GM18951 (cell line): Measurements from ENCODE around the gene FSTL5.

Experiments
- POLR2A ChIP-seq: IDR thresholded peaks from 4 replicates; pipeline ENCODE4 v1.6.1; 2011; ENCODE audit warnings: mild to moderate bottlenecking; ENCODE audit not compliant: insufficient read length, insufficient read depth; ENCODE audit errors: extremely low read depth
- in situ Hi-C: fragments of 300-500 bp; cut with MboI; formaldehyde crosslinking; loops from one replicate; pipeline ENCODE4 v1.12.0; 2022; ENCODE audit warnings: low sequenced_read_pairs, mixed read lengths, inconsistent platforms; ENCODE audit not compliant: unreplicated experiment

The FSTL5 gene

DNA sequence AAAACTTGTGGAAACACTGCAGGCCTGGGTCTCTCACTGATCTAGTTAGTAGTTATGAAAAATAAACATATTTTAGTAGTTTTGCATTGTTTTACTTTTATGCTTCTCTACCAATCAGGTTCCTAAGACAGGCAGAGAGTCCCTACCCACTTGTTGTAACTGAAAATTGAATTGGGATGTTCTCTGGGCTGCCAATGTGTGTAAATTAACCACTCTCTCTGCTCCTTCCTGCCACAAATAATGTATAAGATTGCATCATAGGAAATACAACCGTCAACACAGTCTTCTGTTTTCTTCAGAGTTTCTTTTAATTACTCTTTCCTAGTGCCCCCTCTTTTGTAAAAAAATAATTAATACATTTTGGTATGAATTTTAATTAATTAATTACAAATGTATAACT lies 677.3 kb downstream of the FSTL5 start:
- in situ Hi-C loops = no loop called here
- TF ChIP-seq POLR2A = no peak

DNA sequence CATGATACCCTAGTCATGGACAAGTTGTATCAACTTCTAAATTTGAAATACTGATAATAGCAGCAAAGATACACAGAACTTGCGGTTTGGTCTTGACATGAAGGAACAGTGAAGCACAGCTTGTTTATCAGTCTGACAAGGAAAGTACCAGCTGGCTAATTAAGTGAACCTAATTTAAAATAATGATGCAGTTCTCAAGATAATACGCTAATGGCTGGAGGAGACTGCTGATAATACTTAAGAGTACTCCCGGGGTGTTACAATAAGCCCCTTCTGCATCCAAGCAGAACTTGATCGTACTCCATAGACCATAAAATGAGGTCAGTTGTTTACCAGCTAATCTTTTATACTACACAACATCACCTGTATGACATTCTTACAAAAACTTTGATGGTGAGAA lies 697.5 kb downstream of the FSTL5 start:
- no peak for TF ChIP-seq POLR2A
- in situ Hi-C loops = no loop called here

DNA sequence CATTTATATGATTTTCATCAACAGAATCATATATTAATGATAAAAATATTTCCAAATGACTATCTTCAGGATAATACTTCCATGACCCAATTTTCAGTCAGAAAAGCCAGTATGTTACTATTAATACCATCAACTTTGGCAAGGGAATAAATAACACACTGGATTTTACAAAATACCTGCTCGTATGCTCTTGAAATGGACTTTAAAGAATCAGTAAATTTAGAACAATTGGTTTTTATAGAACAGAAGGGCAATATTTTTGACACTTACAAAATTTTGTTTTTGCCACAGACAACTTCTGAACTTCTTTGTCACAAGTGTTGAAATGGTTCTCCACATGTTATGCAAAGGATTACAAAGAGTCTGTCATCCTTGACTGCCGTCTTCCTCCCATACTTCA lies 700.4 kb downstream of the FSTL5 start:
- TF ChIP-seq POLR2A = no peak
- in situ Hi-C loops = no loop called here

DNA sequence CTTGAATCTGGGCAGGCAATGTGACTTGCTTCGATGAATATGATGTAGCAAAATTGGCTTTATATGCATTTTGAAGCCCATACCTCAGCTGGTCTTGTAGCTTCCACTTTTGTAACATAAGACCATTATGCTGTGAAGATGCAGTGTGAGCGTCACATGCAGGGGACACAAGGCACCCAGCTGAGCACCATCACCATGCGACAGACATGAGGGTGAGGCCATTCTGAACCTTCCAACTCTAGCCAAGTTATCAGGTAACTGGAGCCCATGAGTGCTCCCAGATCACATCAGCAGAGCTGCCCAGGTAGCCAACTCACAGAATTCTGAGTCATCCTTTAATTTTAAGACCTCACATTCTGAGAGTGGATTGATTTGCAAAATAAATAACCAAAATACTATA lies 705.9 kb downstream of the FSTL5 start:
- in situ Hi-C loops = no loop called here
- no peak for TF ChIP-seq POLR2A

DNA sequence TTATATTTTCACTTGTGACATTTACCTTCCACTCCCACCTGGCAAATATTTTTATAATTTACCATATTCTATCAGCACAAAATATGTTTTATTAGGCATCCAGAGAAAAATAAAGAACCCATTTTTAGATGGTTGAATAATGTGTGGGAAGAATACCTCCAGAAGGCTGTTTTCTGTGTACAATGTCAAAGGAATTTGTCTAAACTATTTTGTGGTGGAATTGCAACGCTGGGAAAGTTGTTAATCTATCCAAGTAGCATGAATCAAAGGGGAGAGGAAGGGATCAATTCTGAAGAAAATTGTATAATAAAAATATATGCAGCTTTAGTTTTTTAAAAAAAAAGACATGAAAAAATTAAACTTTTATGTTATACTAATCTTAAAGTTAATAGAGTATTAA lies 706.5 kb downstream of the FSTL5 start:
- in situ Hi-C loops = no loop called here
- TF ChIP-seq POLR2A = no peak

DNA sequence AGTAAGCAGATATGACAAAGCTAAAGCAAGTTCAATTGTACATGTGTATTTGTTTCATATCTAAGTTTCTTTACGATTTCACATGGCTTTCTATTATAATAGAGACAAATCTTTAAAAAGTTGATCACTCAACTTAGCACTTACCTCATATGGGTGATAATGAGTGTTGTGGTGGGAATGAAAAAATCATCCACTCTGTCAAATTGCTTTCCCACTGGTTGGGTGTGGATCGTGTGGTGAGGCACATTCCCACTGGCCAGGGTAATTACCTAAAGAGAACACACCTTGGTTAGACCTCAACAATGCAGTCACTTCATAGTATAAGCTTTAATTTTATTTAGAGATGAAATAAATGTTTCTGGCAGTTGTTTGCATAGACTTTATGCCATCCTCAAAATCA lies 708.9 kb downstream of the FSTL5 start:
- no peak for TF ChIP-seq POLR2A
- in situ Hi-C loops = no loop called here

DNA sequence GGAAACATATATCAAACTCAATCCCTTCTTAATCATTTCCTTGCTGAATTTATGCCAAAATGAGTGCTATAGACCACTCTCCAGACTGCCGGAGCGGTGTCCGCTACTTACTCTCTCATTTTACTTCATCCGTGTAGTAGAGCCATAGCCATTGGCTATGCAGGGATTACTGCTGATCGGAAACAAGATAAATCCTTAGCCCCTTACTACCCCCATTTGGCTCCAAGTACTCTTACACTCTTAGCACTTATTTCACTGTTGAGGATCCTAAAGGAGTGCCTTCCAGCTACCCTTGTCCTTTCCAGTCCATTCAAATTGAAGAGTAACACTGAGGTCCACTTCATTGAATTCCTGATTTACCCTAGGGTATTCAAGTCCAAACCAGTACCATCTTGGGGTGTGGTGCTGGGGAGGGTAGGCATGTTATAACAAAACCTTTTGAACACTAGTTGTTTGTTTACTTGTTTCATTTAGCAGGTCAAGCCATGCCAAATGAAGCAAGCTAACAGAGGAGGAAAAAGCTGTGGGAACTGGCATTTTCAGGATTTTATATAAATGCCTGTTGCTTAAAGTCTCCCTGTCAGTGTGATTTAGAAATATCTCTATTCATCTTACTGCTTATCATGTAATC lies 715.1 kb downstream of the FSTL5 start:
- in situ Hi-C loops = no loop called here
- TF ChIP-seq POLR2A = no peak

DNA sequence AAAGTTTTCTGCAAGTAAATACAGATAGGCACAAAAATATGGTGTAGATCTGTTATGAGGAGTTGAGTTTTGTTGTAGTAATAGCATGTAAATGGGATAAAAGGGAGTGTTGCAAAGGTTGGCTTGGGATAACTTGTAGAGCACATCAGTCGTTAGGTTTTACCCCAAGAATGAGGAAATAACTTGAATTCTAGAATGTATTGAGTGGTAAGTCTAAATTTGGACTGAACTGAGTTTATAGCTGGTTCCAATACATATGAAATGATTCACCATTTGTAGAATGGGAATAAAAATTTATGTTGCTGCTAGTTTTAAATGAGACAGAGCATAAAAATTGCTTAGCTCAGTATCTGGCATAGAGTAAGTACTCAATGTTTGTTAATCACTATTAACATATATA lies 719.2 kb downstream of the FSTL5 start:
- in situ Hi-C loops = no loop called here
- TF ChIP-seq POLR2A = no peak

DNA sequence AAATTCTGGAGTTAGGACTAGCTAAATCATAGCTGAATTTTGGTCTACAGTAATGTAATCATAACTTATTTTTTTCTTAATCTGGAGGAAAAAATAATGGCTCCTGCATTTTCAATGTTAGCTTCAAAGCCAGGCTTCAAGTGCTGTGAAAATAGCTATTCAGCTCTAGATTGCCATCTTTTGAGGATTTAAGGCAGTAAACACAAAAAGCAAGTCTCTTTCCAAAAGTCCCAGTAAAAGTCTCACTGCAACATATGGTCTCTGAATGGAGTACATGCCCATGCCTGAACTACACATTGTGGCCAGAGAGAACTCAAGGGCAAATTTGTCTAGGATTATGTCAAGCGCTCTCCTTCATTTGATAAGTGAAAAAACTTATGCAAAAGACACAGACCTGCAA lies 720.9 kb downstream of the FSTL5 start:
- TF ChIP-seq POLR2A = no peak
- in situ Hi-C loops = no loop called here

DNA sequence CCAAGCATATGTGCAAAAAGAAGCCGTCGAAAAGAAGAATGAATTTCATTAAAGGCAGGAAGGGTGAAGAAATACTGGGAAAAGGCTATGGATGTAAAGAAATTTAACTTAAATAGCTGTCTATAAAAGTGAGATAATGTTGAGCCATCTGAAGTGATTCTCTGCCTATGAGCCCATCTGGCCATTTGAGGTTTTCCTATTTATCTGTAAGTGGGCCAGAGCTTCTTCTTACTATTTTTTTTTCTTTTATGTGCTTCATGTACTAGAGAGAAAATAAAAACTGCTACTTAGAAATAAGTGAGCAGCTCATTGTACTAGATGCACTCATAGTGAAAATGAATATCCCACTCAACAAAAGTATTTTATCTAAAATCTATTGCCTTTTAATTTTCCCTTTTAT lies 725.7 kb downstream of the FSTL5 start:
- TF ChIP-seq POLR2A = no peak
- in situ Hi-C loops = no loop called here

DNA sequence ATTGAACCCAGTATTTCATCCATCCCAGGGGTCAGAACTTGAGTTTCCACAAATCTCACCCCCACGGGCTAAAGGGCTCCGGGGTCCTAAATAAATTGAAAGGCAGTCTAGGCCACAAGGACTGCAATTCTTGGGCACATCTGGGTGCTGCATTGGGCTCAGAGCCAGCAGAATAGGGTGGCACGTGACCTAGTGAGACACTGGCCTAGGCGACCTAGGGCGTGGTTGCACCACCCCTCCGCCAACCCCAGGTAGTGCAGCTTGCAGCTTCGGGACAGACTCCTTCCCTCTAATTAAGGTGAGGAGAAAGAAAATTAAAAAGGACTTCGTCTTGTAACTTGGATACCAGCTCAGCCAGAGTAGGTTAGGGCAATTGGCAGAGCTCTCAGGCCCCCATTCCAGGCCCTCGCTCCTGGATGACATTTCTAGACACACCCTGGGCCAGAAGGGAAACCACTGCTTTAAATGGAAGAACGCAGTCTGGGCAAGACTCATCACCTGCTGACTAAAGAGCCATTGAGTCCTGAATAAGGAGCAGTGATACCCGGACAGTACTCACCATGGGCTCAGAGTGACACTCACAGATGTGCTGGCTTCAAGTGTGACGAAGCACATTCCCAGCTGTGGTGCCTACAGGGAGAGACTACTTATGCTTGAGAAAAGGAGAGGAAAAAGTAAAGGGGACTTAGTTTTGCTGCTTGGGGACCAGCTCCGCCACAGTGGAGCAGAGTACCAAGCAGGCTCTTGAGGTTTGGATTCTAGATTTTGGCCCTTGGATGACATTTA lies 735.4 kb downstream of the FSTL5 start:
- in situ Hi-C loops = no loop called here
- no peak for TF ChIP-seq POLR2A

DNA sequence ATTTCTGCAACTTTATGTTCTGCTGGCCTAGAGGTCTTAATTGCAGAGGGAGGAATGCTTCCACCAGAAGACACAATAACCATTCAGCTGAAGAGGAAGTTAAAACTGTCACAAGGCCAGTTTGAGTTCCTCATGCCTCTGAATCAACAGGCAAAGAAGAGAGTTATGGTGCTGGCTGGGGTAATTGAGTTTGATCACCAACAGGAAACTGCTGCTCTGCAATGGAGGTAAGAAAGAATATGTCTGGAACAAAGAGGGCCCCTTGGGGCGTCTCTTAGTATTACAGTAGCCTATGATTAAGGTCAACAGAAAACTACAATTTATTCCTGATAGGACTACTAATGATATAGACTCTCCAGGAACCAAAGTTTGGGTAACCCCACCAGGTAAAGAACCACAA lies 744.0 kb downstream of the FSTL5 start:
- in situ Hi-C loops = no loop called here
- no peak for TF ChIP-seq POLR2A

DNA sequence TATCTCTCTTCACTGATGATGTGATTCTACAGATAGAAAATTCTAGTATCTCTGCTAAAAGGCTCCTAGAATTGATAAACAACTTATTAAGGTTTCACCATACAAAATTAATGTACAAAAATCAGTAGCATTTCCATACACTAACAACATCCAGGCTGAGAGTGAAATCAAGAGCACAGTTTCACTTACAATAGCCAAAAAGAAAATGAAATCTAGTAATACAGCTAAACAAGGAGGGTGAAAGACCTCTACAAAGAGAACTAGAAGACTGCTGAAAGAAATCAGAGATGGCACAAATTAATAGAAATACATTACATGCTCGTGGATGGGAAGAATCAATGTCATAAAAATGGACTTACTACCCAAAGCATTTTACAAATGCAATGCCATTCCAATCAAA lies 751.9 kb downstream of the FSTL5 start:
- in situ Hi-C loops = no loop called here

DNA sequence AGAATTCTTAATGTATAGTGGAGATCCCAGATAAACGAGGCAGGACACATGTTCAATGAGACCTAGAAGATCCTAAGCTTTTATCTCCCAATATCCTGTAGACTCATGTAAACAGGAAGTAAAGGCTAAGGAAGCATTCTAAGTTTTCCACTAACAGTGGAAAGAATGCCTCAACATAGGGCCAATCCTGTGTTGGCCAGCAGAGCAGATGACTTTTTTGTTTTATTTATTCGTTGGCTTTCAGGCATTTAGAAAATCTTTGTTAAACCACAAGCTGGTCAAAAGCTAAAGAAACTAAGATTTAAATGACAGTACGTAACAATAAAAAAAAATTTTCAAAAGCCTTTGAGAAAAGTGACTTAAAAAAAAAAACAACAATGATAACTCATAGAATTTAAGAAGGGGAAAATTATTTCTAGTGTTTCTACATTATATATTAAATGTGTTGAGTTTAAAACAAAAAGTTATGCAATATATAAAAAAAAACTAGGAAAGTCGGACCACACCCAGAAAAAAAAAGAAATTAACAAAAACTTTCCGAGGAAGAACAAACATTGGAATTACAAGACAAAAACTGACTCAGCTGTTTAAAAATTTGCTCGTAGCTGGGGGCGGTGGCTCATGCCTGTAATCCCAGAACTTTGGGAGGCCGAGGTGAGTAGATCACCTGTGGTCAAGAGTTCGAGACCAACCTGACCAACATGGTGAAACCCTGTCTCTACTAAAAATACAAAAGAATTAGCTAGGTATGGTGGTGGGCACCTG lies 759.3 kb downstream of the FSTL5 start:
- in situ Hi-C loops = no loop called here

More for the DNA sequence above, 751.9 kb downstream of the FSTL5 start:
- no peak for TF ChIP-seq POLR2A

DNA sequence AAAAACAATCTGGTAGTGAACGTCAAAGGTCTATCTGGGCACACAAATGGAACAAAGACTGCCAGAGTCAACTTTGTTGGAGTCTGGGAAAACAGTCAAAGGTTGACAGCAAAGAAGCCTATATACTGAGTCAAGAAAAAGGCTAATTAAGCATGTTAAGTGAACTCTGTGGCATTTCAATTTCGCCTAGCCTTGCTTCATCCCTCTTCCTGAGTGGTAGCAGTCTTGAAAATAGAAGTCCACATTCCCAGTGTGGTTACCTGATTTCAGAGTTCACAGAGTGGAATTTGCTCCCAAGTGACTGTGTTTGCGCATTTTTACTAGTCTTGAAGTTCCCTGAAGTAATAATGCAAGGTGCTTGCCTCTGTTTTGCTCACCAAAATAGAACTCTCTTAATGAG lies 760.0 kb downstream of the FSTL5 start:
- TF ChIP-seq POLR2A = no peak
- in situ Hi-C loops = no loop called here

More for the DNA sequence above, 759.3 kb downstream of the FSTL5 start:
- no peak for TF ChIP-seq POLR2A
